ENCODE measurements around the gene SLC6A3. TPM values are rescaled to one million over a fixed set of nuclear protein-coding genes. Genes with fewer than 3 reads are reported as not detected.

The SLC6A3 gene
- total and polyA plus RNA-seq, 2 of the 13 experiments (the other 11 are each of a cell fraction or from before 2014, with no cell fraction given) = 0.01 TPM; not detected in 1

- WGBS (ENCODE audit: low lambda C conversion rate) = 95% methylated on average over 20 of the region's 27 CpGs
- H3K9me3 ChIP-seq (ENCODE audit: low read length) = no peaks in the 10 kb centered on the region
- H4K20me1 ChIP-seq (ENCODE audit: insufficient read depth, low read length) = peaks cover 8% of the 10 kb centered on the region; the same call in 1 of the 2 replicates
- H3K27ac ChIP-seq (ENCODE audit: extremely low read length, insufficient read depth, low read length) = no peak overlapping the region
- H3K4me2 ChIP-seq (ENCODE audit: low read depth, low read length) = no peak overlapping the region
- POLR2A ChIA-PET = no interaction called here
- no peaks in the 10 kb centered on the region for H3K79me2 ChIP-seq (ENCODE audit: insufficient read depth, low read length)
- no peak for FAIRE-seq
- no peak overlapping the region for H3K4me3 ChIP-seq (replicated peaks in 1 of 3; ENCODE audit: insufficient read depth in 1 of 3, low read depth in 2 of 3, low read length in 3 of 3)
- in situ Hi-C loops (cut with HindIII; ENCODE audit: extremely low pct_ligation_motif_present, low pct_unique_long_range_greater_than_20kb) (no loop called here), intact Hi-C loops (cut with micrococcal nuclease; ENCODE audit: unreplicated experiment) (no loop called here)
- peaks cover 20 to 49% of the 10 kb centered on the region in 2 experiments for H3K36me3 ChIP-seq (replicated peaks in 1 of 2; ENCODE audit: control insufficient read depth in 1 of 2, insufficient read depth in 2 of 2, low read length in 2 of 2)
- no peak for DNase-seq (ENCODE audit: low spot score)
- no peak overlapping the region for H3K9ac ChIP-seq (ENCODE audit: insufficient read depth, low read depth, low read length)
- BruUV-seq (replicated peaks) = no TSS peak
- 0 out of 2 replicates have a peak, but pooled peaks have one; percentile 26 for TF ChIP-seq ZC3H13 (CRISPR knock-in tag; IDR thresholded peaks at IDR 0.05)
- TF ChIP-seq ETS1 (CRISPR knock-in tag; IDR thresholded peaks at IDR 0.05) = no peak
- TF ChIP-seq ATF1 (CRISPR knock-in tag; IDR thresholded peaks at IDR 0.05) = no peak
- peak; percentile 98 for TF ChIP-seq ZNF263 (CRISPR knock-in tag; IDR thresholded peaks at IDR 0.05)
- no peaks in the 10 kb centered on the region for H3K27me3 ChIP-seq (ENCODE audit: control insufficient read depth in 1 of 2, insufficient read depth in 2 of 2, low read length in 2 of 2)
- peaks cover 29% of the 10 kb centered on the region for H3K4me1 ChIP-seq (ENCODE audit: insufficient read depth, low read length)
- CTCF ChIA-PET (ENCODE audit: low intra/inter-chr PET ratio, low total read pairs) = no interaction called here
- H2AFZ ChIP-seq (ENCODE audit: low read length) = no peak overlapping the region
- ATAC-seq = no peak
Measured at GRCh38 chr5:1471997-1472963, 27.0 kb upstream of the SLC6A3 start.

GRCh38 chr5:1471240-1471853 is 26.1 kb upstream of the SLC6A3 start:
- Histone ChIP-seq H3K9me3 (ENCODE audit: low read length) (no peaks in the 10 kb centered on the region), H3K27ac (ENCODE audit: extremely low read length, insufficient read depth, low read length) (peak overlapping the region; percentile 59), H3K9ac (ENCODE audit: insufficient read depth, low read depth, low read length) (peak overlapping the region; percentile 9; the same call in 1 of the 2 replicates), H3K27me3 (ENCODE audit: control insufficient read depth in 1 of 2, insufficient read depth in 2 of 2, low read length in 2 of 2) (no peaks in the 10 kb centered on the region), H3K4me2 (ENCODE audit: low read depth, low read length) (peak overlapping the region; percentile 45), H3K79me2 (ENCODE audit: insufficient read depth, low read length) (no peaks in the 10 kb centered on the region), H4K20me1 (ENCODE audit: insufficient read depth, low read length) (peaks cover 8% of the 10 kb centered on the region; the same call in 1 of the 2 replicates), H2AFZ (ENCODE audit: low read length) (no peak overlapping the region), H3K4me3 (replicated peaks in 1 of 3; ENCODE audit: insufficient read depth in 1 of 3, low read depth in 2 of 3, low read length in 3 of 3) (no peak overlapping the region; a peak in 1 of 6 replicates), H3K4me1 (ENCODE audit: insufficient read depth, low read length) (peaks cover 29% of the 10 kb centered on the region), H3K36me3 (replicated peaks in 1 of 2; ENCODE audit: control insufficient read depth in 1 of 2, insufficient read depth in 2 of 2, low read length in 2 of 2) (peaks cover 19 to 40% of the 10 kb centered on the region in 2 experiments; a peak in 4 of 5 replicates)
- 77% methylated on average over 8 of the region's 8 CpGs for WGBS (ENCODE audit: low lambda C conversion rate)
- ChIA-PET POLR2A (no interaction called here), CTCF (ENCODE audit: low intra/inter-chr PET ratio, low total read pairs) (no interaction called here)
- in situ Hi-C loops (cut with HindIII; ENCODE audit: extremely low pct_ligation_motif_present, low pct_unique_long_range_greater_than_20kb) = no loop called here
- DNase-seq (ENCODE audit: low spot score) (no peak), ATAC-seq (peak; percentile 16), FAIRE-seq (no peak)
- BruUV-seq (replicated peaks) = no TSS peak
- intact Hi-C loops (cut with micrococcal nuclease; ENCODE audit: unreplicated experiment) = no loop called here
- TF ChIP-seq NR3C1 (CRISPR knock-in tag; IDR thresholded peaks at IDR 0.05) (no peak), SIX4 (CRISPR knock-in tag; IDR thresholded peaks at IDR 0.05) (no peak), ZNF687 (CRISPR knock-in tag; IDR thresholded peaks at IDR 0.05) (peak; percentile 39; the same call in 1 of the 2 replicates), MEIS1 (CRISPR knock-in tag; IDR thresholded peaks at IDR 0.05; ENCODE audit: borderline replicate concordance) (0 out of 2 replicates have a peak, but pooled peaks have one; percentile 42), ZFX (CRISPR knock-in tag; IDR thresholded peaks at IDR 0.05; ENCODE audit: low read depth) (peak; percentile 27; the same call in 1 of the 2 replicates), KLF16 (CRISPR knock-in tag; IDR thresholded peaks at IDR 0.05) (no peak), ZNF839 (CRISPR knock-in tag; IDR thresholded peaks at IDR 0.05; ENCODE audit: borderline replicate concordance) (no peak)
